Astrocyte (in vitro differentiated cells and primary cell): ENCODE measurements around the gene PPP1R12B. TPM values are rescaled to one million over a fixed set of nuclear protein-coding genes. Genes with fewer than 3 reads are reported as not detected.

Experiments used
- DNase-seq: peaks from one replicate; pipeline ENCODE4 v3.0.0-alpha.2; 2010; ENCODE audit warnings: low read depth
- FAIRE-seq: peaks from 2 replicates; lab custom pipeline; 2011; peaks lifted over from hg19 to GRCh38; lab: Jason Lieb, UNC
- H2AFZ ChIP-seq: 2 replicates; pipeline ENCODE4 v1.6.0; 2012; ENCODE audit warnings: low read depth, low read length, inconsistent platforms
- H3K27ac ChIP-seq: 2 replicates; pipeline ENCODE4 v1.5.1; 2011; ENCODE audit warnings: low read depth, low read length, inconsistent platforms
- H3K27me3 ChIP-seq: 2 replicates; pipeline ENCODE4 v1.6.0; 2011; ENCODE audit warnings: low read length, inconsistent platforms; ENCODE audit not compliant: insufficient read depth
- H3K36me3 ChIP-seq: 2 replicates; pipeline ENCODE4 v1.5.1; 2011; ENCODE audit warnings: low read length, inconsistent platforms; ENCODE audit not compliant: insufficient read depth
- H3K4me1 ChIP-seq: 2 replicates; pipeline ENCODE4 v1.5.1; 2011; ENCODE audit warnings: low read length, inconsistent platforms; ENCODE audit not compliant: insufficient read depth
- H3K4me2 ChIP-seq: 2 replicates; pipeline ENCODE4 v1.6.0; 2012; ENCODE audit warnings: low read length, inconsistent platforms
- H3K4me3 ChIP-seq: 2 replicates; pipeline ENCODE4 v1.5.1; 2011; ENCODE audit warnings: low read depth, mild to moderate bottlenecking, low read length, inconsistent platforms; ENCODE audit not compliant: insufficient read depth
- H3K79me2 ChIP-seq: 2 replicates; pipeline ENCODE4 v1.6.0; 2012; ENCODE audit warnings: mild to moderate bottlenecking, low read length, inconsistent platforms; ENCODE audit not compliant: insufficient read depth
- H3K9ac ChIP-seq: 2 replicates; pipeline ENCODE4 v1.6.0; 2012; ENCODE audit warnings: mild to moderate bottlenecking, low read length, inconsistent platforms
- H3K9me3 ChIP-seq: 2 replicates; pipeline ENCODE4 v1.5.1; 2012; ENCODE audit warnings: low read depth, mild to moderate bottlenecking, low read length, inconsistent platforms; ENCODE audit not compliant: insufficient read depth
- H4K20me1 ChIP-seq: 2 replicates; pipeline ENCODE4 v1.6.0; 2012; ENCODE audit warnings: low read length, inconsistent platforms; ENCODE audit not compliant: insufficient read depth
- H3K27ac Mint-ChIP-seq: one replicate; pipeline ENCODE4 v1.8.0; 2021; ENCODE audit warnings: mild to moderate bottlenecking, mixed read lengths; ENCODE audit not compliant: unreplicated experiment
- H3K27me3 Mint-ChIP-seq: one replicate; pipeline ENCODE4 v1.8.0; 2021; ENCODE audit warnings: low read depth, mixed read lengths; ENCODE audit not compliant: unreplicated experiment
- H3K36me3 Mint-ChIP-seq: one replicate; pipeline ENCODE4 v1.8.0; 2021; ENCODE audit warnings: low read depth, mixed read lengths; ENCODE audit not compliant: unreplicated experiment
- H3K4me1 Mint-ChIP-seq: one replicate; pipeline ENCODE4 v1.8.0; 2021; ENCODE audit warnings: low read depth, mixed read lengths; ENCODE audit not compliant: unreplicated experiment
- H3K4me3 Mint-ChIP-seq: one replicate; pipeline ENCODE4 v1.8.0; 2021; ENCODE audit warnings: mild to moderate bottlenecking, moderate library complexity, mixed read lengths; ENCODE audit not compliant: unreplicated experiment
- H3K9me3 Mint-ChIP-seq: one replicate; pipeline ENCODE4 v1.8.0; 2021; ENCODE audit warnings: mild to moderate bottlenecking, mixed read lengths; ENCODE audit not compliant: unreplicated experiment
- EZH2 ChIP-seq: IDR thresholded peaks from 2 replicates; pipeline ENCODE4 v1.6.1; 2012; ENCODE audit warnings: mild to moderate bottlenecking, low read length, inconsistent platforms; ENCODE audit not compliant: insufficient read depth
- total RNA-seq: library from RNA; stranded (reverse); gene quantifications from 2 replicates; pipeline ENCODE4 v1.2.1, GENCODE V29; 2021
- TF ChIP-seq, protein P1 (sequence below): IDR thresholded peaks from 2 replicates; pipeline ENCODE4 v1.5.1; 2011; ENCODE audit warnings: low read depth, mild to moderate bottlenecking, inconsistent platforms, low read length, moderate library complexity; ENCODE audit not compliant: insufficient read depth

PPP1R12B gene
- total RNA-seq, 1 donor from 2014 or later = 12.2 TPM

DNA sequence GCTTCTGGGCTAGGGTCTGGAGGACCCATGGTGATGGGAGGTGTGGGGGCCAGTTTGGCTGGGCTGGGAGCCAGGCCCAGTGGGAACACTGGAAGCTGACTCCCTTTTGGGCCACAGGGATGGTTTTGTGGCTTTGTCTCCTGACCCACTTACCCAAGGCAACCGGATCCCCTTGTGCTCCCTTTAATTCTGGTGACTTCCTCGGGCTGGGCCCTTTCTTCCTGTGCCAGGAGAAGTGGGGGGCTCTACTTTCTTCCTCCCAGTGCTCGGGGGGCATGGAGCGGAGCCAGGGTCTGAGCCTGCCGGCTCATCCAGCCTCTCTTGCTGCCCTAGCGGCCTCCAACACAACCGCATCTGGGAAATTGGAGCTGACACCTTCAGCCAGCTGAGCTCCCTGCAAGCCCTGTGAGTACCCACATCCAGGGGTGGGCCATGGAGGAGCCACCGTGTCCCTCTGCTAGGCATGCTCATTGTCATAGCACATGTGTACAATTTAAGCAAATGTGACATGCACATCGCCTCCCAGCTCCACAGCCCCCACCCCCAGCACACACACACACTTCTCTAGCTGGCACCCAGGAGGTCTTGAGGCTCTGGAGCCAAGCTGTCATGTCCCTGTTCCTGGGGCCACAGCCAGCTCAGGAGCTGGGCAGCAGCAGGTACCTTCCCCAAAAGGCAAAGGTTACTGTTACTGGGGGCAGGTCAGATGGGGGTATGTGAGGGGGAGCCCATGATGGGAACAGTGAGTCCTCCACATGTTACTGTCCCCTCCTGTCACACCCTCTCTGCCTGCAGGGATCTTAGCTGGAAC, 41.8 kb upstream of the PPP1R12B start:
- no peak for FAIRE-seq
- no peaks in the 10 kb centered on the region for H3K36me3 Mint-ChIP-seq

DNA sequence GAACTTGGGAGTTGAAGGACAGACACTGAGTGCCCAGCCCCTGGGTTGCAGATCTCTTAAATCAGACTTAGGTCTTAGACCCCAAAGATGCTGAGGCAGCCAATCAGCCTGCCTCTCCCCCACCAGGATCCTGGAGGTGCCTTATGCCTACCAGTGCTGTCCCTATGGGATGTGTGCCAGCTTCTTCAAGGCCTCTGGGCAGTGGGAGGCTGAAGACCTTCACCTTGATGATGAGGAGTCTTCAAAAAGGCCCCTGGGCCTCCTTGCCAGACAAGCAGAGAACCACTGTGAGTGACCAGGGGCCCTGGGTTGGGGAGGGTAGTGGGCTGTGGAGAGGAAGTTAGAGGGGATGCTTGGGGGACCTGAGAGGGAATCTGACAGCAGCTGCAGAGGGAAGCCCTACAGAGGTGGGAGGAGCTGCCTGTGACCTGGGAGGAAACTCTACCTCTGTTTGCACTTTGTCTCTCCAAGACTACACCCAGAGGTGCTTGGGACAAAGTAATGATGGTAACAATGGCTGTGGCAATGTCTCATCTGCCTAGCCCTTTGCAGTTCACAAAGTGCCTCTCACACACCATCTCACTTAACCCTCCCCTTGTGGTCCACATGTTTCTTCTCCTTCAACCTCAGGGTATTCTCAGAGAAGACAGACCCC, 38.3 kb upstream of the PPP1R12B start:
- H3K27me3 ChIP-seq = peaks cover 5% of the 10 kb centered on the region
- H3K27ac Mint-ChIP-seq = no peak overlapping the region
- FAIRE-seq = no peak

More for the DNA sequence above, 41.8 kb upstream of the PPP1R12B start:
- H3K4me1 Mint-ChIP-seq = peaks cover 2% of the 10 kb centered on the region
- Histone ChIP-seq H3K27ac (no peak overlapping the region), H3K9ac (no peak overlapping the region), H2AFZ (no peak overlapping the region), H3K9me3 (no peaks in the 10 kb centered on the region), H3K36me3 (no peaks in the 10 kb centered on the region), H4K20me1 (no peaks in the 10 kb centered on the region), H3K4me2 (no peak overlapping the region), H3K4me3 (no peak overlapping the region), H3K27me3 (peaks cover 2% of the 10 kb centered on the region), H3K4me1 (peaks cover under 1% of the 10 kb centered on the region), H3K79me2 (no peaks in the 10 kb centered on the region)
- TF ChIP-seq, protein P1, sequence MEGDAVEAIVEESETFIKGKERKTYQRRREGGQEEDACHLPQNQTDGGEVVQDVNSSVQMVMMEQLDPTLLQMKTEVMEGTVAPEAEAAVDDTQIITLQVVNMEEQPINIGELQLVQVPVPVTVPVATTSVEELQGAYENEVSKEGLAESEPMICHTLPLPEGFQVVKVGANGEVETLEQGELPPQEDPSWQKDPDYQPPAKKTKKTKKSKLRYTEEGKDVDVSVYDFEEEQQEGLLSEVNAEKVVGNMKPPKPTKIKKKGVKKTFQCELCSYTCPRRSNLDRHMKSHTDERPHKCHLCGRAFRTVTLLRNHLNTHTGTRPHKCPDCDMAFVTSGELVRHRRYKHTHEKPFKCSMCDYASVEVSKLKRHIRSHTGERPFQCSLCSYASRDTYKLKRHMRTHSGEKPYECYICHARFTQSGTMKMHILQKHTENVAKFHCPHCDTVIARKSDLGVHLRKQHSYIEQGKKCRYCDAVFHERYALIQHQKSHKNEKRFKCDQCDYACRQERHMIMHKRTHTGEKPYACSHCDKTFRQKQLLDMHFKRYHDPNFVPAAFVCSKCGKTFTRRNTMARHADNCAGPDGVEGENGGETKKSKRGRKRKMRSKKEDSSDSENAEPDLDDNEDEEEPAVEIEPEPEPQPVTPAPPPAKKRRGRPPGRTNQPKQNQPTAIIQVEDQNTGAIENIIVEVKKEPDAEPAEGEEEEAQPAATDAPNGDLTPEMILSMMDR = no peak
- TF ChIP-seq EZH2 = no peak
- no peak overlapping the region for H3K27ac Mint-ChIP-seq
- peaks cover 3% of the 10 kb centered on the region for H3K9me3 Mint-ChIP-seq
- peaks cover 47% of the 10 kb centered on the region for H3K27me3 Mint-ChIP-seq
- no peak overlapping the region for H3K4me3 Mint-ChIP-seq
- no peak for DNase-seq

More for the DNA sequence above, 38.3 kb upstream of the PPP1R12B start:
- H3K9me3 ChIP-seq = no peaks in the 10 kb centered on the region
- H3K27ac ChIP-seq = no peak overlapping the region
- H2AFZ ChIP-seq = no peak overlapping the region
- H3K36me3 ChIP-seq = no peaks in the 10 kb centered on the region
- H3K79me2 ChIP-seq = no peaks in the 10 kb centered on the region
- no peak overlapping the region for H3K4me3 ChIP-seq
- H3K4me2 ChIP-seq = no peak overlapping the region
- TF ChIP-seq, protein P1 = no peak
- no peak for TF ChIP-seq EZH2
- Mint-ChIP-seq H3K4me1 (peaks cover 6% of the 10 kb centered on the region), H3K9me3 (peaks cover 3% of the 10 kb centered on the region), H3K36me3 (no peaks in the 10 kb centered on the region), H3K4me3 (no peak overlapping the region), H3K27me3 (peaks cover 30% of the 10 kb centered on the region)
- H3K4me1 ChIP-seq = peaks cover 5% of the 10 kb centered on the region
- DNase-seq = no peak
- no peak overlapping the region for H3K9ac ChIP-seq
- no peaks in the 10 kb centered on the region for H4K20me1 ChIP-seq
